GM13977 (cell line): ENCODE data around the gene TEPSIN.

Experiments
- DNase-seq: peaks from one replicate; pipeline ENCODE4 v3.0.0; 2012; ENCODE audit warnings: low spot score
- CTCF ChIP-seq: IDR thresholded peaks from 2 replicates; pipeline ENCODE4 v1.5.1; 2012; ENCODE audit warnings: mild to moderate bottlenecking, control low read depth; ENCODE audit not compliant: insufficient read depth; ENCODE audit errors: extremely low read depth, missing control alignments
- in situ Hi-C: fragments of 300-500 bp; cut with MboI; formaldehyde crosslinking; loops from one replicate; pipeline ENCODE4 v1.12.0; 2022; ENCODE audit warnings: low sequenced_read_pairs, low pct_unique_long_range_greater_than_20kb, mixed read lengths, inconsistent platforms; ENCODE audit not compliant: unreplicated experiment

Gene TEPSIN

GRCh38 chr17:81277421-81277820 is 38.6 kb upstream of the TEPSIN start:
- no peak for TF ChIP-seq CTCF
- DNase-seq, result no peak
- in situ Hi-C loops, result no loop called here

- no peak for TF ChIP-seq CTCF
- in situ Hi-C loops, result no loop called here
- DNase-seq, result no peak
Measured at GRCh38 chr17:81276781-81277180, 37.9 kb upstream of the TEPSIN start.

- in situ Hi-C loops, result no loop called here
- no peak for TF ChIP-seq CTCF
- DNase-seq, result no peak
Measured at GRCh38 chr17:81274471-81274855, 35.6 kb upstream of the TEPSIN start.

GRCh38 chr17:81273698-81274470 is 35.0 kb upstream of the TEPSIN start:
- TF ChIP-seq CTCF, result no peak
- in situ Hi-C loops, result no loop called here
- no peak for DNase-seq

- in situ Hi-C loops, result no loop called here
Measured at GRCh38 chr17:81272616-81273015, 33.8 kb upstream of the TEPSIN start.

GRCh38 chr17:81271226-81271625 is 32.4 kb upstream of the TEPSIN start:
- in situ Hi-C loops, result no loop called here
- TF ChIP-seq CTCF, result no peak
- DNase-seq, result no peak

More at GRCh38 chr17:81272616-81273015, 33.8 kb upstream of the TEPSIN start:
- no peak for DNase-seq
- TF ChIP-seq CTCF, result no peak
